Osteoblast (primary cell): ENCODE data around the gene FAM24B. TPM values are rescaled to one million over a fixed set of nuclear protein-coding genes. Genes with fewer than 3 reads are reported as not detected.

Experiments
- DNase-seq: peaks from one replicate; pipeline ENCODE4 v3.0.0; 2011; ENCODE audit warnings: low spot score, mixed read lengths; ENCODE audit not compliant: insufficient read length; ENCODE audit errors: missing footprints
- H2AFZ ChIP-seq: 2 replicates; pipeline ENCODE4 v1.6.0; 2011; ENCODE audit warnings: mild to moderate bottlenecking, low read length
- H3K27ac ChIP-seq: 2 replicates; pipeline ENCODE4 v1.5.1; 2011; ENCODE audit warnings: mild to moderate bottlenecking, low read depth, low read length, moderate library complexity
- H3K27me3 ChIP-seq: 2 replicates; pipeline ENCODE4 v1.6.0; 2012; ENCODE audit warnings: mild to moderate bottlenecking, control low read depth, inconsistent platforms, low read length, moderate library complexity; ENCODE audit not compliant: insufficient read depth
- H3K36me3 ChIP-seq: 2 replicates; pipeline ENCODE4 v1.5.1; 2011; ENCODE audit warnings: mild to moderate bottlenecking, low read length, control low read depth, moderate library complexity; ENCODE audit not compliant: insufficient read depth
- H3K4me1 ChIP-seq: 2 replicates; pipeline ENCODE4 v1.5.1; 2011; ENCODE audit warnings: mild to moderate bottlenecking, low read length, control low read depth, moderate library complexity; ENCODE audit not compliant: insufficient read depth
- H3K4me2 ChIP-seq: 2 replicates; pipeline ENCODE4 v1.6.0; 2011; ENCODE audit warnings: mild to moderate bottlenecking, low read length; ENCODE audit not compliant: insufficient read depth
- H3K4me3 ChIP-seq: fragments of 200-600 bp; sonication (generic); 3 replicates; pipeline ENCODE4 v1.5.1; 2012; ENCODE audit warnings: mild to moderate bottlenecking, low read length, inconsistent platforms; ENCODE audit not compliant: insufficient read depth
- H3K79me2 ChIP-seq: 2 replicates; pipeline ENCODE4 v1.6.0; 2012; ENCODE audit warnings: mild to moderate bottlenecking, low read length, control low read depth, inconsistent platforms; ENCODE audit not compliant: insufficient read depth
- H3K9me3 ChIP-seq: 2 replicates; pipeline ENCODE4 v1.5.1; 2011; ENCODE audit warnings: low read depth, low read length, control low read depth
- H4K20me1 ChIP-seq: 2 replicates; pipeline ENCODE4 v1.6.0; 2012; ENCODE audit warnings: mild to moderate bottlenecking, low read length, control low read depth; ENCODE audit not compliant: insufficient read depth
- CTCF ChIP-seq: IDR thresholded peaks from 2 replicates; pipeline ENCODE4 v1.5.1; 2011; ENCODE audit warnings: mild to moderate bottlenecking, low read depth, low read length, moderate library complexity; ENCODE audit errors: extremely low read depth
- total RNA-seq: library from RNA; depleted of rRNA; stranded (reverse); fragments of >200 nt; gene quantifications from 2 replicates; pipeline ENCODE4 v1.2.3, GENCODE V29; 2012

The FAM24B gene
- total RNA-seq, 1 donor = 1.8 TPM

GRCh38 chr10:122828716-122829255 is 50.6 kb downstream of the FAM24B start:
- peaks cover 4% of the 10 kb centered on the region for H3K36me3 ChIP-seq
- no peak overlapping the region for H3K4me2 ChIP-seq
- peaks cover 8% of the 10 kb centered on the region for H3K27me3 ChIP-seq
- H3K4me3 ChIP-seq = no peak overlapping the region
- no peak for DNase-seq
- H3K4me1 ChIP-seq = no peaks in the 10 kb centered on the region
- H3K9me3 ChIP-seq = no peaks in the 10 kb centered on the region
- no peak overlapping the region for H3K27ac ChIP-seq
- no peak for TF ChIP-seq CTCF
- H2AFZ ChIP-seq = no peak overlapping the region
- H3K79me2 ChIP-seq = no peaks in the 10 kb centered on the region
- no peaks in the 10 kb centered on the region for H4K20me1 ChIP-seq

- no peaks in the 10 kb centered on the region for H3K79me2 ChIP-seq
- no peaks in the 10 kb centered on the region for H3K9me3 ChIP-seq
- no peak overlapping the region for H3K27ac ChIP-seq
- H4K20me1 ChIP-seq = no peaks in the 10 kb centered on the region
- no peak overlapping the region for H3K4me2 ChIP-seq
- DNase-seq = no peak
- H3K36me3 ChIP-seq = peaks cover 4% of the 10 kb centered on the region
- H3K4me3 ChIP-seq = no peak overlapping the region
- H3K27me3 ChIP-seq = peaks cover 8% of the 10 kb centered on the region
- no peak for TF ChIP-seq CTCF
- no peaks in the 10 kb centered on the region for H3K4me1 ChIP-seq
- no peak overlapping the region for H2AFZ ChIP-seq
Measured at GRCh38 chr10:122827302-122827701, 52.1 kb downstream of the FAM24B start.

- Histone ChIP-seq H3K27ac (no peak overlapping the region), H2AFZ (no peak overlapping the region), H3K4me3 (no peak overlapping the region), H3K79me2 (no peaks in the 10 kb centered on the region), H4K20me1 (no peaks in the 10 kb centered on the region), H3K9me3 (no peaks in the 10 kb centered on the region), H3K36me3 (no peaks in the 10 kb centered on the region), H3K4me2 (no peak overlapping the region), H3K27me3 (peaks cover 7% of the 10 kb centered on the region), H3K4me1 (no peaks in the 10 kb centered on the region)
- DNase-seq = no peak
- no peak for TF ChIP-seq CTCF
Measured at GRCh38 chr10:122822973-122823690, 56.2 kb downstream of the FAM24B start.

GRCh38 chr10:122821808-122822207 is 57.6 kb downstream of the FAM24B start:
- no peaks in the 10 kb centered on the region for H3K36me3 ChIP-seq
- no peak overlapping the region for H3K4me3 ChIP-seq
- TF ChIP-seq CTCF = no peak
- H3K27ac ChIP-seq = no peak overlapping the region
- H2AFZ ChIP-seq = no peak overlapping the region
- H4K20me1 ChIP-seq = no peaks in the 10 kb centered on the region
- H3K4me2 ChIP-seq = no peak overlapping the region
- H3K4me1 ChIP-seq = no peaks in the 10 kb centered on the region
- H3K9me3 ChIP-seq = no peaks in the 10 kb centered on the region
- no peak for DNase-seq
- no peaks in the 10 kb centered on the region for H3K79me2 ChIP-seq
- H3K27me3 ChIP-seq = peaks cover 8% of the 10 kb centered on the region
